NCI-H526 treated with DMSO at 0.1 percent for 48 hours (cell line): Measurements from ENCODE around the gene ABHD1.
"Not testable (repeated sequence)": the region's sequence is repeated elsewhere in the genome, so short reads cannot be mapped to it uniquely, and the experiment has no call there.

ENCODE experiments used
- DNase-seq: peaks from one replicate; lab custom pipeline; 2025; lab: John Stamatoyannopoulos, UW

Gene ABHD1

GRCh38 chr2:27123302-27124150 is at the start of gene ABHD1:
TSS of gene ABHD1 (plus strand) at chr2:27123815. CDS start at chr2:27123949, 134 bp downstream.
- DNase-seq: no peak

GRCh38 chr2:27074738-27075565 is 48.7 kb upstream of the ABHD1 start:
- no peak for DNase-seq

- DNase-seq: not testable (repeated sequence)
Observed at GRCh38 chr2:27075566-27075871, 48.1 kb upstream of the ABHD1 start.

GRCh38 chr2:27076323-27076722 is 47.3 kb upstream of the ABHD1 start:
- no peak for DNase-seq

GRCh38 chr2:27077231-27077630 is 46.4 kb upstream of the ABHD1 start:
- DNase-seq: no peak

- no peak for DNase-seq
Observed at GRCh38 chr2:27078267-27079194, 45.1 kb upstream of the ABHD1 start, which contains the start of gene EMILIN1. TSS of gene EMILIN1 (plus strand) at chr2:27078615. CDS start at chr2:27079066, 451 bp downstream.

GRCh38 chr2:27079233-27080139 is 44.1 kb upstream of the ABHD1 start:
- DNase-seq: no peak

GRCh38 chr2:27080140-27080469 is 43.5 kb upstream of the ABHD1 start:
- no peak for DNase-seq

GRCh38 chr2:27080603-27080936 is 43.0 kb upstream of the ABHD1 start:
- DNase-seq: no peak

- no peak for DNase-seq
Observed at GRCh38 chr2:27081984-27082772, 41.4 kb upstream of the ABHD1 start.

GRCh38 chr2:27082773-27083409 is 40.7 kb upstream of the ABHD1 start:
- DNase-seq: no peak

- no peak for DNase-seq
Observed at GRCh38 chr2:27083410-27084296, 40.0 kb upstream of the ABHD1 start.

GRCh38 chr2:27084297-27085061 is 39.1 kb upstream of the ABHD1 start:
- DNase-seq: no peak

GRCh38 chr2:27085062-27085672 is 38.4 kb upstream of the ABHD1 start:
- no peak for DNase-seq

- no peak for DNase-seq
Observed at GRCh38 chr2:27085673-27086089, 37.9 kb upstream of the ABHD1 start.

- peak; percentile 78 for DNase-seq
Observed at GRCh38 chr2:27086090-27086723, 37.4 kb upstream of the ABHD1 start.
